Suppressor macrophage (primary cell): ENCODE measurements around the gene TOR4A.

Source experiments
- DNase-seq, 4 experiments: peaks; one replicate each; pipeline ENCODE4 v3.0.0-alpha.2; 2020 to 2022

TOR4A gene

GRCh38 chr9:137273095-137273490 is 4.4 kb upstream of the TOR4A start:
- DNase-seq: no peak

DNA sequence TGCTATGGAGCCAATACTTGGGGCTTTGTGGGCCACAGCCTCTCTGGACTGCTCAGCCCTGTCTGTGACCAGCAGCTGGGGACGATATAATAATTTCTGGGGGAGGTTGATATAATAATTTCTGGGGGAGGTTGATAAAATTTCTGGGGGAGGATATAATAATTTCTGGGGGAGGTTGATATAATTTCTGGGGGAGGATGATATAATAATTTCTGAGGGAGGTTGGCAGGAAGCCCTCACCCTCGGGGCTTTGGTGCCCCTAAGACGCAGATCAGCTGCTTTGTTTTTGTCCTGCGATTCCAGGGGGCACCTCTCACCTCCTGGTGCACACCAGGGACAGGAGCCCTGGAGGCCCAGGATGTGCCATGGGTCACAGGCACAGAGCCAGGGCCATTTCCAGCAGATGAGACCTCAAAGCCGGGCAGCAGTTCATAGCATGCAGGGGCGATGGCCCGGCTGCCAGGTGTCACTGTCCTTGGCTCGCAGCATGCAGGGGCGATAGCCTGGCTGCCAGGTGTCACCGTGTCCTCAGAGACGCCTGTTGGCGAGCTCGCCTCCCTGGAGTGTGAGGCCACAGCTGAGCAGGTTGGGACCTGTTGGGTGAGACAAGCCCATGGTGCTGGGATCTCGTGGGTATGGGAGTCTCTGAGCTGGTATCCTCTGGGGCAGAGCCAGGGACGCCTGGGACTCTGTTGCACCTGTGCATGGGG is 3.8 kb upstream of the TOR4A start:
- DNase-seq: peak in 1 of 4 experiments; percentile 0

- peak in 1 of 4 experiments; percentile 2 for DNase-seq
These were observed 2.3 kb upstream of the TOR4A start for GRCh38 chr9:137275203-137275587.

GRCh38 chr9:137275588-137276472 is 1.7 kb upstream of the TOR4A start:
- DNase-seq: peak in 2 of 4 experiments; percentile 29 to 49

DNA sequence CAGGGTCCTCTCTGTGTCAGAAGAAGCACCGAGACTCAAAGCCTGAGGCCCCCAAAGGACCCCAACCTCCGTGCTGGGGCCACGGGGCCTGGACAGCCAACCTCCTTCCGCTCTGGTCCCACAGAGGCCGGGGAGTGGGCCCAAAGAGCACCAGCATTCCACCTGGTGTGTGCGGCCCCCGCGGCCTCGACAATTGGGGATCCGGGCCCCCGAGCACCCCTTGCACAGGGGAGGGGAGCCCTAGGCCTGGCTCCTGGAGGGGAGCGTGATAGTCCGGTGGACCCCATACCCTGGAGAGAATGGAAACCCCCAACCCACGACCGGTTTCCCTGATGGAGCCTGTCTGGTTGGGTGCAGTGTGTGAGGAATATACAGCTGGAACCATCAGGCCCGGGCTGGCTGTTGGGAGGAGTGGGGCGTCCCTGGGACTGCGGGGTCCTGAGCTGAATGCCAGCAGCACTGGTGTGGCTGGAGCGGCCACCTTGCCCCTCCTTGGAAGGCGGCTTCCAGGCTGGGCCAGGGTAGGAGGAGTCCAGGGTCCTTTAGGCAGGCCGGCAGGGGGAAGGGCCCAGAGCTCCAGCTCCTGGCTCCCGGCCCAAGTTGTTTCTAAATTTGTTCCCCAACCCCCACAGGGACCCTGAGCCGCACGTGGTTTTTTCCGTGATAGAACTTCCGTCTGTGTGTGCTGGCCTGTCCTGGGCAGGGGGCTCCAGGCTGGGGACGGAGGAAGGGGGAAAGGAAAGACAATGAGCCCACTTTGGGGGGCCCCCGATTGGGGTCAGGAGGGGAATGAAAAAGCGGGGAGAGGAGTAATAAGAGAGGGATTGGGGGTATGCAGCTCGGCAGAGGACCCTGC is 825 bp upstream of the TOR4A start:
- peak; percentile 66 to 80 (median 75) for DNase-seq

GRCh38 chr9:137278061-137278701 is 655 bp downstream of the TOR4A start:
- DNase-seq: peak; percentile 51 to 76 (median 69)

DNA sequence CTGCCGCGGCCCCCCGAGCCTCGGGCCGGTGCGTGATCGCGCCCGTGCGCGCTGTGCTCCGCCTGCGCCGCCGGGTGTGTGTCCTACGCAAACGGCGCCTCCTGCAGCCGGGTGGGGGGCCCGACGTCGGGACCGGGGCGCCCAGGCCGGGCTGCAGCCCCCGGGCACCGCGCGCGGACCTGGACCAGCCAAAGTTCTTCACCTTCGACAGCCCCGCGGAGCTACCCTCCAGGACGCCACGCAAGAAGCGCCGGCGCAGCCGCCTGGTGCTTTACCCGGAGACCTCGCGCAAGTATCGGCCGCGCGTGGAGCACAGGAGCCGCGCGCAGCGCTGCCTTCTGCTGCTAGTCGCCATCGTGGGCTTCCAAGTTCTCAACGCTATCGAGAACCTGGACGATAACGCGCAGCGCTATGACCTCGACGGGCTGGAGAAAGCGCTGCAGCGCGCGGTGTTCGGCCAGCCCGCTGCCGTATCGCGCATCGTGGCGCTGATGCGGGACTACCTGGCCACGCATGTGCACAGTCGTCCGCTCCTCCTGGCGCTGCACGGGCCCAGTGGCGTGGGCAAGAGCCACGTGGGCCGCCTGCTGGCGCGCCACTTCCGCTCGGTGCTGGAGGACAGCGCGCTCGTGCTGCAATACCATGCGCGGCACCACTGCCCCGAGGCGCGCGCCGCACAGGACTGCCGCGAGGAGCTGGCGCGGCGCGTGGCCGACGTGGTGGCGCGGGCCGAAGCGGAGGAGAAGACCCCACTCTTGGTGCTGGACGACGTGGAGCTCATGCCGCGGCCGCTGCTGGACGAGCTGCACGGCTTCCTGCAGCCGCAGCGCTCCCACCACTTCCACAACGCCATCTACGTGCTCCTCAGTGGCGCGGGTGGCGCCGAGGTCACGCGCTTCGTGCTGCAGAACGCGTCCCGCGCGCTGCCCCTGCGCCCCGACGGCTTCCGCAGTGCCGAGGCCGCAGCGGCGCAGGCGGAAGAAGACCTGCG is 1.5 kb downstream of the TOR4A start:
- DNase-seq: no peak

- no peak for DNase-seq
These were observed 2.4 kb downstream of the TOR4A start for GRCh38 chr9:137279741-137280473.

DNA sequence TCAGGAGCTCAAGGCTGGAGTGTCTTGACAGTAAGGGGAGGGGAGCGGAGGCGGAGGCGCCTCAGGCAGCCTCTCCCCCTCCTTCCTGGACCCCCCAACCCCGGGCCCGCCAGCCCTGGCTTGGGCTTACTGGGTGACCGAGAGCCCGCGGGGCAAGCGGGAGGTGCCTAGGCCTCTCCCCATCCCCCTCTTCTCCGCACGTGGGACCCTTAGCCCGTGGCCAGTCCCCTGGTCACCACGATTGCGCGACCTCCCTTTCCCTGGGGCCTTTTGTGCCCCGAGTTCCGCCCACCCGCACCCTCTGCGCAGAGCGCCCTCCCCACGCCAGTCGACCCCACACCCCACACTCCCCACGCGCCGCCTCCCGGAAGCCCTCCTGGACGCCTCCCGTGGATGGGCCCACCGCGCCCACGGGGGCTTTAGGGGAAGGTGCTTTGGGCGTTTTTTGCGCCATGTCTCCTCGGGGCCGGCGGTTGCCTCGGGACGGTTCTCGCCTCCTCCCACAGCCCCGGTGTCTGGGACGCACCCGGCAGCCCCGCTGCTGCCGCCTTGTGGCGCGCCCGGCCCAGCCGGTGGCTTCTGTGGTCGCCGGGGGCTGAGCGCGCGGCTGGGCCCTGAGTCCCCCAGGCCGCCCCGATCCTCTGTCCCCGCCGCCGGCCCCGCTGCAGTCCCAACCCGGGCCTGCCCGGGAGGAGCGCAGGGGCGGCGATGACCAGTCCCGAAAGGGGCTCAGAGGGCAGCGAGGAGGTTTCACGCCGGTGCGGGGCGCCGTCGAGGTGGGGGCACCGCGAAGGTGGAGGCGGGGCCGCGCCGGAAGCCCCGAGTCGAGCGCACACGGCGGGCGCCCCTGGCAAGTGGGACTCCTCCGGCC is 3.2 kb downstream of the TOR4A start:
- peak in 3 of 4 experiments; percentile 28 to 60 (median 53) for DNase-seq

DNA sequence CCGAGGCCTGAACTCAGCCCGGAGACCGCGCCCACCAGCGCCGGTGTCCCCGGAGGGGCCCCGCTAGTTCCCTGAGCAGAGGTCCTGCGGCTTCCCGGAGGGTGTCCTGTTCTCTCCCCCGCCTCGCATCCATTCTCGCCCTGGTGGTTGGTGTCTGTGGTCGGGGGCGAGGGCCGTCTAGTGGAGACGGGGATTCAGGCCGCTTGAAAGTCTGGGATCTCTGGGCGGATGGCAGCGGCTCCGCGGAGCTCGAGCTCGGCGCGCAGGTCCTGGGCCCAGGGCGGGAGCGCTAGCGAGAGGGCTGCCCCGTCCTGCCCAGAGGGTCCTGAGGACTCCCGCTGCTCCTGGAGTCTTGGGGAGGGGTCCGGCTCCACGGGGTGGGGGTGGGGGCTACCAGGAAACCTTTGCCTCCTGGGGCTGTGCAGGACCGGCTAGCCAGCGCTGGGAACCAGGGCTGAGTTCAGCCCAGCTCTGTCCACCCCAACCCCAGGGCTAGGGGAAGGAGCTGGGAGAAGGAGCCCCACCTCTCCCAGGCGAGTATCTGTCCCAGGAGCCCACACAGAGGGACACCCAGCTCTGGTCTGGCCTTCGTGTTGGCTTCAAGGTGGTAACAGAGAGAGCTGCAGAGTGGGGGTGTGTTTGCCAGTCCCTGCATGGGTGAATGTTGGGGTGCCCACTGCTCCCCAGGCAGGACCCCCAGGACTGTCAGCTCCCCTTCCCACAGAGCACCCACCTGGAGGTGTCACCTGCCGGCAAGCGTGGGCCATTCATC is 4.0 kb downstream of the TOR4A start:
- no peak for DNase-seq

GRCh38 chr9:137286975-137287383 is 9.5 kb downstream of the TOR4A start:
- peak in 3 of 4 experiments; percentile 46 to 65 (median 58) for DNase-seq

GRCh38 chr9:137293094-137293481 is 15.6 kb downstream of the TOR4A start:
- no peak for DNase-seq

DNA sequence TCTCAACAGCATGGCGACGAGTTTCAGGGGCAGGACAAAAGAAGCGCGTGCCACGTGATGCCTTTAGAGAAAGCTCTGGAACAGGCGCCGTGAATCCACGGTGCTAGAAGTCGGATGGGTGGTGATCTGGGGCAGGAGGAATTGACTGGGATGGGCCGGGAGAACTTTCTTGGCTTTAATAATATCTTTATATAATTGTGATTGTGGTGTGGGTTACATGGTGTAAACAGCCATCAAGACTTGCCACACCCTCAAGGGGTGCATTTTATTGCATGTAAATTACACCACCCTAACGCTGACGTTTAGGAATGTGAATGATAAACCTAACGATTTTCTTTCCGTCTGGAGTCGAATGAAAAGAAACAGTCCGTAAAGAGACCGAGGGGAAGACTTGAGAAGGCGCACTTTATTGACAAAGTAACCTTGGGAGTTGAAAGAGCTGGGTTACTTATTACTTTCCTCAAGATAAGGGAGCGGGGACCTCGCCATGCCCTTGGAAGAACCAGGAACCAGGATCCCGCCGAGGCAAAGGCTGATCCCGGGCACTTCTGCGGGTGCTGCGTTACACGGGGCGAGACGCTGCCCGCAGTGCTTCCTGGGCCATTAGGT is 16.1 kb downstream of the TOR4A start:
- DNase-seq: no peak

DNA sequence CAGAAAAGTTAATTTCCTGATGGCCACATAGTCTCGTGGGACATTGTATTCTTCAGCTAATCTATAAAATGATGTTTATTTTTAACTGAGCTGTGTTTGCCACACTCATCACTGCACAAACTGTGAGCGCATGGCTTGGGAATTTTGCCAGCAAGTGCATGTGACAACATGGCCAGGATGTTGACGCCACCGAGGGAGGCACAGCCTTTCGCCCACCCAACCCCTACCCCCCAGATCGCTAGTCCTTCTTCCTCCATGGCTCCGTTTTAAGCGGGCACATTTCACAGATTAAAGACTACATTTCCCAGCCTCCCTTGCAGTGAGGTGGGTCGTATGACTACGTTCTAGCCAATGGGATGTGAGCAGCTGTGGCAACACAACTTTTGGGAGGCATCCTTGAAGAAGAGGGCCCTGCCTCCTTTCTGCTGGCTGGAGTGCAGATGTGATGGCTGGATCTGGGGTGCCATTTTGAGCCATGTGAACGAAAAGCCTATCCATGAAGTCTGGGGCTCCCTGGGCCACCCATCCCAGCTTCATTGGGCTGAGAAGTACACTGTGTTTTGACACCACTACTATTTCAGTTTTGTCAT is 16.7 kb downstream of the TOR4A start:
- DNase-seq: peak; percentile 28 to 60 (median 50)

DNA sequence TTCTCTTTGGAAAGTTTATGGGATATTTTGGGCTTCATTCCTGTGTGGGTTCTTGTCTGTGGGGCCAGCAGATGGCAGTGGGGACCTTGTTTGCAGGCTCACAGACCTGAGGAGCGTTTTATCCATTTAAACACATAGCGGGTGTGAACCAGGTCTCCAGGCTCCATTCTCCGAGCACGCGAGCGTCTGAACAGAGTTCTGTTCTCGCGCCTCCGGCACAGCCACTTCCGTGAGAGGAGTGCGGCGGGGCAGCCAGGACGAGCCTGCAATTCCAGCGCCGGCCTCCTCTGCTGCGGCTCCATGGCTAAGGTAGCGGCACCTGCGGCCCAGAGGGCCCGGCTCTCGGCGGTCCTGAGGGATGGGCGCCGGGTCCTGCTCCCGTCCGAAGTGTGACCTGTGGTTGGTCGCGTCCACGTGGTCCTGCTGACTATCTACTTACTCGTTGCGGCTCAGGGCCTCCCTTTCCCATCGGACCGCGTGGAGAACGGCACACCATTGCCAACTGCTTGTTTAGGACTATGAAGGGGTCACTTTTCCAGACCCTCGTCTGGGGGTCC is 17.2 kb downstream of the TOR4A start:
- DNase-seq: peak; percentile 22 to 58 (median 53)

GRCh38 chr9:137295238-137295811 is 17.8 kb downstream of the TOR4A start:
- DNase-seq: peak; percentile 51 to 78 (median 62)
